Measurements from ENCODE around the gene U2AF2.

GRCh38 chr19:55667006-55667381 is 12.2 kb downstream of the U2AF2 start:
- TF ChIP-seq CTCF (IDR thresholded peaks at IDR 0.05) (no peak), POLR2A (IDR thresholded peaks at IDR 0.05) (no peak)

Data from uterus (tissue), 2 donors.